ENCODE measurements around the gene FXYD1.

The FXYD1 gene

GRCh38 chr19:35181387-35181786 lies 42.8 kb downstream of the FXYD1 start:
- no peak for FAIRE-seq
- no peak for DNase-seq (ENCODE audit: insufficient read length, low spot score)
- TF ChIP-seq PAX5 (IDR thresholded peaks at IDR 0.05; ENCODE audit: insufficient read depth, low read length, severe bottlenecking) (no peak), SPI1 (IDR thresholded peaks at IDR 0.05; ENCODE audit: low read depth, low read length) (no peak), POLR2A (IDR thresholded peaks at IDR 0.05; ENCODE audit: low read depth, low read length) (no peak), POLR2AphosphoS5 (IDR thresholded peaks at IDR 0.05; ENCODE audit: low read depth, low read length) (no peak), TAF1 (IDR thresholded peaks at IDR 0.05; ENCODE audit: low read depth, low read length) (no peak), POU2F2 (IDR thresholded peaks at IDR 0.05; ENCODE audit: low read depth, low read length) (no peak)

GRCh38 chr19:35184267-35184666 lies 45.6 kb downstream of the FXYD1 start:
- no peak for DNase-seq (ENCODE audit: insufficient read length, low spot score)

GRCh38 chr19:35184884-35185283 lies 46.3 kb downstream of the FXYD1 start:
- TF ChIP-seq TAF1 (IDR thresholded peaks at IDR 0.05; ENCODE audit: low read depth, low read length): no peak
- no peak for TF ChIP-seq POLR2A (IDR thresholded peaks at IDR 0.05; ENCODE audit: low read depth, low read length)
- no peak for TF ChIP-seq PAX5 (IDR thresholded peaks at IDR 0.05; ENCODE audit: insufficient read depth, low read length, severe bottlenecking)
- no peak for TF ChIP-seq POLR2AphosphoS5 (IDR thresholded peaks at IDR 0.05; ENCODE audit: low read depth, low read length)
- no peak for TF ChIP-seq SPI1 (IDR thresholded peaks at IDR 0.05; ENCODE audit: low read depth, low read length)
- no peak for TF ChIP-seq POU2F2 (IDR thresholded peaks at IDR 0.05; ENCODE audit: low read depth, low read length)
- FAIRE-seq (no peak), DNase-seq (ENCODE audit: insufficient read length, low spot score) (no peak)

More at GRCh38 chr19:35184267-35184666, 45.6 kb downstream of the FXYD1 start:
- no peak for FAIRE-seq
- TF ChIP-seq TAF1 (IDR thresholded peaks at IDR 0.05; ENCODE audit: low read depth, low read length) (no peak), POLR2AphosphoS5 (IDR thresholded peaks at IDR 0.05; ENCODE audit: low read depth, low read length) (no peak), SPI1 (IDR thresholded peaks at IDR 0.05; ENCODE audit: low read depth, low read length) (no peak), PAX5 (IDR thresholded peaks at IDR 0.05; ENCODE audit: insufficient read depth, low read length, severe bottlenecking) (no peak), POU2F2 (IDR thresholded peaks at IDR 0.05; ENCODE audit: low read depth, low read length) (no peak), POLR2A (IDR thresholded peaks at IDR 0.05; ENCODE audit: low read depth, low read length) (no peak)

All from GM12891 (cell line).